Activated CD4-positive, alpha-beta T cell treated with anti-CD3 and anti-CD28 coated beads, Interleukin-2, amount 50 U/mL, for 24 hours (primary cell): ENCODE data around the gene CPNE6.
"Not testable (repeated sequence)": the region's sequence is repeated elsewhere in the genome, so short reads cannot be mapped to it uniquely, and the experiment has no call there.

Experiments used
- DNase-seq, 2 donors: peaks; one replicate each; pipeline ENCODE4 v3.0.0-alpha.2; 2020; ENCODE audit warnings: low read depth in 1 of 2, low spot score in 1 of 2

The CPNE6 gene

GRCh38 chr14:24102357-24103048 lies 31.1 kb downstream of the CPNE6 start:
- DNase-seq, result no peak

GRCh38 chr14:24103451-24103850 lies 32.1 kb downstream of the CPNE6 start:
- no peak for DNase-seq

- not testable (repeated sequence) for DNase-seq
These were observed 34.4 kb downstream of the CPNE6 start for GRCh38 chr14:24105609-24106239.

GRCh38 chr14:24106672-24107271 lies 35.4 kb downstream of the CPNE6 start:
- no peak for DNase-seq

- DNase-seq, result no peak
These were observed 37.0 kb downstream of the CPNE6 start for GRCh38 chr14:24108336-24108874.

- no peak for DNase-seq
These were observed 38.7 kb downstream of the CPNE6 start for GRCh38 chr14:24110060-24110459.

GRCh38 chr14:24110523-24110922 lies 39.2 kb downstream of the CPNE6 start:
- DNase-seq, result no peak

- no peak for DNase-seq
These were observed 42.0 kb downstream of the CPNE6 start for GRCh38 chr14:24113379-24113800.

- DNase-seq, result peak; percentile 61 to 80
These were observed 42.6 kb downstream of the CPNE6 start for GRCh38 chr14:24113801-24114531.

GRCh38 chr14:24114532-24115421 lies 43.4 kb downstream of the CPNE6 start, which contains the start of the genes DCAF11 and NRL:
DCAF11 (plus strand) TSS chr14:24114777; CDS start chr14:24115595, 818 bp downstream.
NRL (minus strand) TSS chr14:24114949; CDS start chr14:24082848, 32,101 bp downstream.
- DNase-seq, result peak; percentile 98

- DNase-seq, result no peak
These were observed 44.2 kb downstream of the CPNE6 start for GRCh38 chr14:24115422-24116127.

- DNase-seq, result no peak
These were observed 44.9 kb downstream of the CPNE6 start for GRCh38 chr14:24116128-24116814.

GRCh38 chr14:24117179-24117578 lies 45.8 kb downstream of the CPNE6 start:
- DNase-seq, result no peak

- no peak for DNase-seq
These were observed 48.3 kb downstream of the CPNE6 start for GRCh38 chr14:24119691-24120090.

GRCh38 chr14:24121210-24121609 lies 49.8 kb downstream of the CPNE6 start:
- no peak for DNase-seq

GRCh38 chr14:24122416-24122815 lies 51.1 kb downstream of the CPNE6 start:
- DNase-seq, result no peak

GRCh38 chr14:24122898-24123297 lies 51.5 kb downstream of the CPNE6 start:
- no peak for DNase-seq

- no peak for DNase-seq
These were observed 52.4 kb downstream of the CPNE6 start for GRCh38 chr14:24123424-24124417.
